ENCODE data around the gene LRG1. TPM values are rescaled to one million over a fixed set of nuclear protein-coding genes. Genes with fewer than 3 reads are reported as not detected.
A peak's percentile ranks its signal among the peaks of the same experiment; 100 is the strongest.

The LRG1 gene
- total and polyA plus RNA-seq, 9 of the 15 experiments (the other 6 are each of a cell fraction or from before 2014, with no cell fraction given): 1.5 to 11.9 (median 8.7) TPM

GRCh38 chr19:4508698-4509097 is 31.1 kb downstream of the LRG1 start (continued):
- no peak for TF ChIP-seq NR0B1 (IDR thresholded peaks at IDR 0.05; ENCODE audit: partially characterized antibody)
- TF ChIP-seq TCF3 (CRISPR knock-in tag; IDR thresholded peaks at IDR 0.05): no peak

- TF ChIP-seq FOXP4 (CRISPR knock-in tag; IDR thresholded peaks at IDR 0.05; ENCODE audit: borderline replicate concordance) (no peak), POLR2G (IDR thresholded peaks at IDR 0.05; ENCODE audit: low read depth, low read length) (peak; percentile 63; the same call in 1 of the 2 replicates), TOE1 (IDR thresholded peaks at IDR 0.05; ENCODE audit: borderline replicate concordance) (no peak), TOE1 (CRISPR knock-in tag; IDR thresholded peaks at IDR 0.05; ENCODE audit: borderline replicate concordance, low read depth) (no peak), PKNOX1 (IDR thresholded peaks at IDR 0.05) (no peak), ZNF512 (tag; IDR thresholded peaks at IDR 0.05) (no peak)
- Histone ChIP-seq H3K9me3 (replicated peaks; ENCODE audit: control insufficient read depth, insufficient read depth, low read depth, low read length) (no peaks in the 10 kb centered on the region), H3K9ac (ENCODE audit: insufficient read depth in 1 of 2, low read depth in 2 of 2, low read length in 2 of 2) (peak overlapping the region in 1 of 2 experiments; percentile 47; a peak in 1 of 4 replicates), H3K79me2 (ENCODE audit: control insufficient read depth, insufficient read depth, low read length) (no peaks in the 10 kb centered on the region), H4K20me1 (replicated peaks; ENCODE audit: control insufficient read depth, insufficient read depth, low read length) (peaks cover 5% of the 10 kb centered on the region; the same call in 1 of the 2 replicates), H3K27me3 (ENCODE audit: control insufficient read depth in 2 of 2, insufficient read depth in 2 of 2, low read length in 2 of 2) (peaks cover 18 to 24% of the 10 kb centered on the region in 2 experiments; a peak in 4 of 5 replicates), H2AFZ (ENCODE audit: low read depth, low read length) (no peak overlapping the region), H3K4me3 (no peak overlapping the region), H3K27ac (ENCODE audit: extremely low read depth, low read depth, low read length) (no peak overlapping the region), H3K4me2 (ENCODE audit: insufficient read depth, low read length) (no peak overlapping the region), H3K4me1 (replicated peaks in 1 of 2; ENCODE audit: control insufficient read depth in 2 of 2, insufficient read depth in 2 of 2, low read length in 2 of 2) (peaks cover 0 to 62% of the 10 kb centered on the region in 2 experiments; a peak in 2 of 5 replicates), H3K9me1 (ENCODE audit: control insufficient read depth, insufficient read depth, low read length) (peaks cover 3% of the 10 kb centered on the region), H3K36me3 (ENCODE audit: control insufficient read depth, insufficient read depth, low read length) (peaks cover 7% of the 10 kb centered on the region; the same call in 1 of the 3 replicates)
- 42% methylated on average over 17 of the region's 17 CpGs for WGBS (ENCODE audit: insufficient coverage, low coverage, missing lambda C conversion rate)
- in situ Hi-C loops (cut with MboI) (no loop called here), intact Hi-C loops (cut with micrococcal nuclease) (no loop called here)
- ATAC-seq: no peak
- no peak for FAIRE-seq
- no peak for DNase-seq (ENCODE audit: extremely low read depth in 1 of 4, low spot score in 3 of 4)
- POLR2A ChIA-PET: interaction anchor here (0.8 kb wide), 1 partner anchor 16 kb away, joined by 5 read pairs; no protein-coding TSS in a partner anchor
- no TSS peak for BruUV-seq (replicated peaks)
- CTCF ChIA-PET (ENCODE audit: low intra/inter-chr PET ratio): interaction anchor here (0.6 kb wide), 1 partner anchor 274 kb away, joined by 3 read pairs; no protein-coding TSS in a partner anchor
Measured at GRCh38 chr19:4507804-4508203, 32.0 kb downstream of the LRG1 start.
